Adipocyte (in vitro differentiated cells): Measurements from ENCODE around the gene DENND4C.
"Not testable (repeated sequence)": the region's sequence is repeated elsewhere in the genome, so short reads cannot be mapped to it uniquely, and the experiment has no call there.

Experiments used
- DNase-seq: peaks from one replicate; pipeline ENCODE4 v3.0.0-alpha.2; 2015; ENCODE audit warnings: low read depth
- H3K27me3 ChIP-seq: replicated peaks from 2 replicates; pipeline ENCODE4 v1.7.0; 2013; ENCODE audit warnings: mild to moderate bottlenecking, low read length, moderate library complexity; ENCODE audit not compliant: control insufficient read depth, insufficient read depth
- H3K36me3 ChIP-seq: 2 replicates; pipeline ENCODE4 v1.7.0; 2013; ENCODE audit warnings: low read length, mild to moderate bottlenecking, moderate library complexity; ENCODE audit not compliant: control insufficient read depth, insufficient read depth, severe bottlenecking
- H3K4me1 ChIP-seq: 2 replicates; pipeline ENCODE4 v1.7.0; 2013; ENCODE audit warnings: mild to moderate bottlenecking, low read length, moderate library complexity; ENCODE audit not compliant: control insufficient read depth, insufficient read depth
- H3K4me3 ChIP-seq: 2 replicates; pipeline ENCODE4 v1.7.0; 2013; ENCODE audit warnings: mild to moderate bottlenecking, low read length, moderate library complexity
- H3K9ac ChIP-seq: 2 replicates; pipeline ENCODE4 v1.7.0; 2013; ENCODE audit warnings: mild to moderate bottlenecking, low read length, moderate library complexity
- H3K9me3 ChIP-seq: 2 replicates; pipeline ENCODE4 v1.7.0; 2013; ENCODE audit warnings: mild to moderate bottlenecking, low read length, moderate library complexity; ENCODE audit not compliant: control insufficient read depth

DENND4C gene

DNA sequence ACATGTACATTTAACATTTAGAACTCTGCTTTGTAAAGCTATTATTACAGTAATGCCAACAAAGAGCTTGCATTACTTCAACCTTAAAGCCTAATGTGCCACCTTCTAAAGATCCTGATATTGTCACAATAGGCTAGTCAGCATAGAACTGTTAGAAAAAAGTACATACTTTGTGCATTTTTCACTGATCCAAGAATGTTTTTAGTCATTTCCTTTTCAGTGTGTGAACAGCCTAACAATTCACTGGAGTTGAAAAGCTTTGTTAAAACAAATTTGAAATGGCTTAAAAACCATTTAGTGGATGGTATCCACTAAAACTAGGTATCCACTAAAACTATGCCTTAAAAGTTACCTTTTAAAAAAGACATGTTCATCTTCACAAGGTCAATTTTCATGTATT, 145.0 kb downstream of the DENND4C start:
- Histone ChIP-seq H3K9me3 (no peaks in the 10 kb centered on the region), H3K9ac (peak overlapping the region; percentile 33), H3K4me1 (peaks cover 38% of the 10 kb centered on the region), H3K27me3 (no peaks in the 10 kb centered on the region), H3K4me3 (no peak overlapping the region), H3K36me3 (peaks cover 80% of the 10 kb centered on the region)
- DNase-seq = peak; percentile 48

DNA sequence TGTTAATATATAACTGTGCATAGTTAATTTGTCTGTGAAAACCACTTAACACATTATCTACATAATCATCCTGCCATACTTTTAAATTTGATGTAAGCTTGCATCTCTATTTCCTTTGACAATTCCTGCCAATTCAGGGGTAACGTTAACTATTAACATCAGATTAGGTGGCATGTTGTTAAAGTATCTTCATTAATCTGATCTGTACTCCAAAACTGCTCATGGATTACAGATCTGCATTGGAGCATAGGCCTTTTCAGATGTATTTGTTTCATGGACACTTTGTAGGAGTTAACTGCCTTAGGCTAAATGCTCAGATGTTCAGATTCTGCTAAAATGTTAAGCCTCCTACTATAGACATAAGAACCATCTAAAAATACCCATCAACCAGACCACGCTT, 146.4 kb downstream of the DENND4C start:
- peak overlapping the region; percentile 88 for H3K4me3 ChIP-seq
- no peaks in the 10 kb centered on the region for H3K27me3 ChIP-seq
- H3K36me3 ChIP-seq = peaks cover 71% of the 10 kb centered on the region
- H3K9ac ChIP-seq = peak overlapping the region; percentile 97
- H3K4me1 ChIP-seq = peaks cover 38% of the 10 kb centered on the region
- H3K9me3 ChIP-seq = no peaks in the 10 kb centered on the region
- no peak for DNase-seq

DNA sequence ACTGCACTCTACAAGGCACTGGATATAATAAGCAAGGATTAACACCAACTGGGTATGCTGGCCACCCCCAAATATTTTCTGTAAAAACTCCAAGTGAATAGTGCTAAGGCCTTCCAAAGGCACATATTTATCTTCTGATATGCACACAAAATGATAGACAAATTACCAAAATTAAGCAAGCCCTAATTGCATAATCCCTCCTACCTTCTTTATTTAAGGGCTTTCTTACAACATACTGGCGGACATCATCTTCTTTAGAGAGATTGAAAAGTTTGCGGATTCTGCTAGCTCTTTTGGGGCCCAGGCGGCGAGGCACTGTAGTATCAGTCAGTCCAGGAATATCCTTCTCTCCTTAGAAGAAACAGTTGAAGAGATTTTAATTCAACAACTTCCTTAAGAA, 147.7 kb downstream of the DENND4C start:
- peak; percentile 30 for DNase-seq
- Histone ChIP-seq H3K36me3 (peaks cover 60% of the 10 kb centered on the region), H3K27me3 (no peaks in the 10 kb centered on the region), H3K4me1 (peaks cover 38% of the 10 kb centered on the region), H3K9ac (peak overlapping the region; percentile 97), H3K9me3 (no peaks in the 10 kb centered on the region), H3K4me3 (peak overlapping the region; percentile 88)

DNA sequence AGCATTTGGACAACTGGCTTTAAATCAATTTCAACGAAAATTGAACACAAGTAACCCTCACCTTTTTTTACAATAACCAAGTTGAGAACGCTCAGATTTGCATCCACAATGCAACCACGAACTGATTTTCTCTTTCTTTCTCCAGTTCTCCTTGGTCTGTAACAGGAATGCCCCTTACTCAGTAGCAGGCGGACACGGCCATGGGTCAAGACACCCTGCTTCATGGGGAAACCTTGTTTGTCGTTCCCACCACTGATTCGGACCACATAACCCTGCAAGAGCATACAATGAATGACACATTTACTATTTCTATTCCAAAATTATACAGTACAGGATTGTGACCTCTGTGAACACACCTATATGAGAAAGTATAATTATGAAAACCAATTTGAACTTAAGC, 148.2 kb downstream of the DENND4C start:
- peak overlapping the region; percentile 97 for H3K9ac ChIP-seq
- DNase-seq = no peak
- no peaks in the 10 kb centered on the region for H3K27me3 ChIP-seq
- H3K4me3 ChIP-seq = peak overlapping the region; percentile 88
- peaks cover 55% of the 10 kb centered on the region for H3K36me3 ChIP-seq
- H3K9me3 ChIP-seq = no peaks in the 10 kb centered on the region
- peaks cover 38% of the 10 kb centered on the region for H3K4me1 ChIP-seq

DNA sequence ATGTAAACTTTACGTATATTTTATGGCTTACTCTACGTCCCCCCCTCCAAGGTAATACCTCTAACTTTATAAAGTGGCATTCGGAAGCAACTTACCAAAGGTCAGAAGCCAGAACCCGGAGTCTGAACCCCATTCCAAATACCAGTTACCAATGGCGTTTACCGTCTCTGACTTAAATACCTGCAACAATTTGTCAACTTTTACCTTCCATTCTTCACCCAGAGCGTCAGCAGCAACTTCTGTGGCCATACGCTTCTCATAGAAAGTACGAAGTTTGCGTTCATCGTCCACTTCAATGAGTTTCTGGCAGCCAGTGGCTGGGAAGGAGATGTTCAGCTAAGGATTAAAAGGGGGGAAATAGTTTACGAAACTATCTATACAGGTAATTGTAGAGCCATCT, 148.8 kb downstream of the DENND4C start:
- Histone ChIP-seq H3K27me3 (no peaks in the 10 kb centered on the region), H3K9me3 (no peaks in the 10 kb centered on the region), H3K36me3 (peaks cover 49% of the 10 kb centered on the region), H3K4me1 (peaks cover 38% of the 10 kb centered on the region), H3K9ac (peak overlapping the region; percentile 97), H3K4me3 (peak overlapping the region; percentile 88)
- DNase-seq = no peak

DNA sequence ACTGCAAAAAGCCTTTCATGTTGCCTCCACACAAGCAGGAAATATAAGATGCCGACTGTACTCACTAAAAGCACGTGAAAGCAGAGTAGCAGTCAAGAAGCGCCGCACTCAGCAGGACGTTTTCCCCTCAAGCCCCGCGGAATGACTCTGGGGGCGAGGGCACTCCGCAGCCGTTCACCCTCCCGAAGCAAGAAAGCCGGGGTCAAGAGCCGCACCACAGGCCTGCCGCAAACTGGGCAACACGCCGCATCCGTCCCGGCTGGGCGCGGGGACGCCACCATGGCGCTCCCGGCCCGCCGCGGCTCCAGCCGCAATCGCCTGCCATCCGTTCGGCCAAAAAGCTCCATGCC, 149.2 kb downstream of the DENND4C start:
- Histone ChIP-seq H3K9me3 (no peaks in the 10 kb centered on the region), H3K4me1 (peaks cover 38% of the 10 kb centered on the region), H3K4me3 (peak overlapping the region; percentile 88), H3K36me3 (peaks cover 45% of the 10 kb centered on the region), H3K9ac (peak overlapping the region; percentile 97), H3K27me3 (no peaks in the 10 kb centered on the region)
- peak; percentile 65 for DNase-seq

DNA sequence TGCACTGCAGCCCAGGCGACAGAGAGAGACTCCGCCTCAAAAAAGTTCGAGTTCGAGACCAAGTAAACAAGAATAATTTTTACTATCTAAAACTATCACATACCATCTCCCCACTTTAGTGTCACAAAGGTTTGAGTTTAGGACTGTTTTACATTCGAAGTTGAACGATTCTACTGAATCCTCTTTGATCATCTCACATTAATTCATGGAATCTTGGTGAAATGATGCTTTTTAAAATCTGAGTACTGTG, 150.3 kb downstream of the DENND4C start:
- Histone ChIP-seq H3K36me3 (peaks cover 34% of the 10 kb centered on the region), H3K27me3 (no peaks in the 10 kb centered on the region), H3K4me3 (peak overlapping the region; percentile 88), H3K9ac (peak overlapping the region; percentile 97), H3K9me3 (no peaks in the 10 kb centered on the region), H3K4me1 (peaks cover 31% of the 10 kb centered on the region)
- peak; percentile 30 for DNase-seq

DNA sequence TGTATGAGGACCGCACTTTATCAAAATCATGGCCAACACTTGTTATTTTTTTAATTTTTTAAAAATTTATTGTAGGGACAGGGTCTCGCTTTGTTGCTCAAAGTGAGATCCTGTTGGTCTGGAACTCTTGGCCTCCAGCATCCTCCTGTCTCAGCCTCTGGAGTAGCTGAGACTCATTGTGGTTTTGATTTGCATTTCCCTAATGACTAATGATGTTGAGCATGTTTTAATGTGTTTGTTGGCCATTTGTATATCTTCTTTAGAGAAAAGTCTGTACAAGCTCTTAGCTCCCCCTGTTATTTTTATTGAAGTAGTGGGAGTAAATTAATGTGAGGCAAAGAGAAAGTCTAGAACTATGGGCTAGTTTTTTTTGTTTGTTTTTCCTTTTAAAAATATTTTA, 151.2 kb downstream of the DENND4C start:
- Histone ChIP-seq H3K36me3 (peaks cover 25% of the 10 kb centered on the region), H3K27me3 (no peaks in the 10 kb centered on the region), H3K9me3 (no peaks in the 10 kb centered on the region), H3K4me3 (no peak overlapping the region), H3K4me1 (peaks cover 29% of the 10 kb centered on the region), H3K9ac (no peak overlapping the region)
- no peak for DNase-seq

DNA sequence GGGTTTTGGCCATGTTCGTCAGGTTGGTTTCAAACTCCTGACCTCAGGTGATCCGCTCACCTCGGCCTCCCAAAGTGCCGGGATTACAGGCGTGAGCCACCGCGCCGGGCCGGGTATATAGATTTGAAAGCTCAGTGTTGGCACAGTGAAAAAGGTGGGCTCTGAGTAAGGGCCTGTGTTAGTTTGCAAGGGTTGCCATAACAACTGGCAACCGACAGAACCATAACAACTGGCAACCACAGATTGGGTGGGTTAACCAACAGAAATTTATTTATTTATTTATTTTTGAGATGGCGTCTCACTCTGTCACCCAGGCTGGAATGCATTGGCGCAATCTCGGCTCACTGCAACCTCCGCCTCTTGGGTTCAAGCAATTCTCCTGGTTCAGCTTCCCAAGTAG, 154.7 kb downstream of the DENND4C start:
- not testable (repeated sequence) for H3K27me3 ChIP-seq, H3K4me3 ChIP-seq, DNase-seq, H3K9me3 ChIP-seq, H3K36me3 ChIP-seq, H3K9ac ChIP-seq
- H3K4me1 ChIP-seq = peaks cover 11% of the 10 kb centered on the region

DNA sequence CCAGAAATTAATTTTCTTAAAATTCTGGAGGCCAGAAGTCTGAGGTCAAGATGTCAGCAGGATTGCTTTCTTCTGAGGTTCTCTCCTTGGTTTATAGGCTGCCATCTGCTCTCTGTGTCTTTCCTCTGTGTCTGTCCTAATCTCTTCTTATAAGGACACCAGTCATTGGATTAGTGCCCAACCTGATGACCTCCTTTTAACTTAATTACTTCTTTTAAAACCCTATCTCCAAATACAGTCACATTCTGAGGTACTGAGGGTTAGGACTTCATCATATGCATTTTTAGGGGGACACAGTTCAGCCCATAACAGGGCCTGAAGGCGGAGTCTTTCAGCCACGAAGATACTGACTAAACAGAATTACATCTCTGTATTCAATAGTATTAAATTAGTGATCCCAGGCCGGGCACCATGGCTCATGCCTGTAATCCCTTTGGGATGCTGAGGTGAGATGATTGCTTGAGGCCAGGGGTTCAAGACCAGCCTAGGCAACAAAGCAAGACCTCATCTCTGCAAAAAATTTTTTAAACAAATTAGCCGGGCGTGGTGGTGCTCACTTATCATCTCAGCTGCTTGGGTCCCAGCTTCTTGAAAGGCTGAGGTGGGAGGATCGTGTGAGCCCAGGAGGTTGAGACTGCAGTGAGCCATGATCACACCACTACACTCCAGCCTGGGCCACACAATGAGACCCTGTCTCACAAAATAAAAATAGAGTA, 155.5 kb downstream of the DENND4C start:
- Histone ChIP-seq H3K9me3 (no peaks in the 10 kb centered on the region), H3K27me3 (no peaks in the 10 kb centered on the region), H3K9ac (no peak overlapping the region), H3K4me3 (no peak overlapping the region), H3K4me1 (peaks cover 11% of the 10 kb centered on the region), H3K36me3 (no peaks in the 10 kb centered on the region)
- DNase-seq = no peak

DNA sequence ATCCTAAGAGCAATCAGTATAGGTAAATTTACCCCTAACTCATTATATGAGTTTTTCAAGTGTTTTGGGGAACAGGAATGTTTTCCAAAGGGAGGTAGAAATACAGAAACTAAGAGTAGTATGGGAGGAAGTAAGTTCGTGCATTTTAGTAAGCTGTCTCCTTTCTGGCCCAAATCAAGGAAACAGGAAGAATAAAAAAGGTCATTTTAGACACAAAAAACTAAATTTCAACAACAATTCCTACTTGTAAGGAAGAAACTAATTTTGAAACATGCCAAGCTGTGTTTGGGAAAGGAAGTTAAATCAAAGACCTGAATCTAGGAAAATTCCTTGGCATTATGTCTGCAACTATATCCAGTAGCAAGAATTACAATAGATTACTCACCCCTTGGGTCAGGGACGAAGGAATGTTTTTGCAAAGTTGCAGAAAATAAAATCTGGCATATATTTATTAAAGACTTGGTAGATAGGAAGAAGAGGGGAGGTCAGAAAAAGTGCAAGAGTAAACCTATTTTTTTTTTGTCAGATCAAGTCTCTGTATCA, 156.1 kb downstream of the DENND4C start:
- Histone ChIP-seq H3K36me3 (no peaks in the 10 kb centered on the region), H3K9me3 (no peaks in the 10 kb centered on the region), H3K4me3 (no peak overlapping the region), H3K4me1 (peaks cover 11% of the 10 kb centered on the region), H3K9ac (no peak overlapping the region), H3K27me3 (no peaks in the 10 kb centered on the region)
- DNase-seq = peak; percentile 25

DNA sequence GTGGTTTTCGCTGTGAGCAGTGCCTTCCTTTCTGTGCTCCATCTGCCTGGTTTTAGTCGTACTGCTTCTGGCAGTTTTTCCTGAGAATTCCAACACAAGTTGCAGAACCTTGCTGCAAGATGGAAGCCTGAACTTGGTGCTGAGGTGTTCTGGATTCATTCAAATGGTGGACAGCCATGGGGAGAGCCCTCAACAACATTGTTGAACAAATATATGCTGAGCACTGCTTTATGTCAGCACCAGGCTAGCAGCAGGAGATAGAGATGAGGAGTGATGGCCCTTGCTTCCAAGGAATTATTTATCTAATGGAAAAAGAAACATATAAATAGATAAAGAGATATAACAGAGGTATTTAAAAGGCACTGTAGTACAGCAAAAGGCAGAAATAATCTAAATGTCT, 156.8 kb downstream of the DENND4C start:
- H3K9ac ChIP-seq = no peak overlapping the region
- peaks cover 11% of the 10 kb centered on the region for H3K4me1 ChIP-seq
- H3K36me3 ChIP-seq = no peaks in the 10 kb centered on the region
- no peaks in the 10 kb centered on the region for H3K9me3 ChIP-seq
- no peak overlapping the region for H3K4me3 ChIP-seq
- DNase-seq = no peak
- H3K27me3 ChIP-seq = no peaks in the 10 kb centered on the region
